GM12878 (cell line): Measurements from ENCODE around the gene FBXW8. TPM values are rescaled to one million over a fixed set of nuclear protein-coding genes. Genes with fewer than 3 reads are reported as not detected.

Experiments used
- ATAC-seq: fragments of 200-7000 bp; cut with Tn5 transposase; 3 replicates; pipeline ENCODE4 v1.9.1; 2020; ENCODE audit warnings: mild to moderate bottlenecking, moderate library complexity
- BruUV-seq: library from RNA; stranded (reverse); fragments of 400-500 nt; replicated peaks from 2 replicates; lab custom pipeline; 2021; lab: Mats Ljungman, UMichigan
- CTCF ChIA-PET: fragments of 300-600 bp; sonication (Branson Sonifier 250); formaldehyde crosslinking; extraction: SDS; loops from one replicate; lab custom pipeline; 2021; ENCODE audit warnings: inconsistent platforms; lab: Yijun Ruan, JAX
- POLR2A ChIA-PET: fragments of 350-600 bp; formaldehyde crosslinking; extraction: SDS; loops from one replicate; lab custom pipeline; 2021; ENCODE audit warnings: inconsistent platforms; lab: Charles Lee
- RAD21 ChIA-PET: fragments of 300-600 bp; sonication (Branson Sonifier 250); formaldehyde crosslinking; loops from one replicate; lab custom pipeline; 2023; ENCODE audit warnings: antibody characterized with exemption; ENCODE audit not compliant: unreplicated experiment; lab: Charles Lee
- SMC1A ChIA-PET: fragments of 300-600 bp; sonication (Branson Sonifier 250); formaldehyde crosslinking; loops from one replicate; lab custom pipeline; 2023; ENCODE audit not compliant: unreplicated experiment, uncharacterized antibody; lab: Charles Lee
- DNase-seq: peaks from one replicate; pipeline ENCODE4 v3.0.0-alpha.2; 2011; ENCODE audit warnings: low read depth, low spot score
- FAIRE-seq: peaks from 3 replicates; lab custom pipeline; 2011; peaks lifted over from hg19 to GRCh38; lab: Jason Lieb, UNC
- H2AFZ ChIP-seq: 2 replicates; pipeline ENCODE4 v1.6.0; 2011; ENCODE audit warnings: low read depth, low read length, control low read depth; ENCODE audit not compliant: control insufficient read depth
- H3K27ac ChIP-seq: 2 replicates; pipeline ENCODE4 v1.5.1; 2011; ENCODE audit warnings: control low read depth; ENCODE audit not compliant: control insufficient read depth, insufficient read depth
- H3K27me3 ChIP-seq, 2 experiments: replicated peaks in 1 of 2; 2 replicates each; pipeline versions ENCODE4 v1.6.0 to v1.6.1; 2011; ENCODE audit warnings: low read length in 1 of 2; ENCODE audit not compliant: control insufficient read depth in 2 of 2, insufficient read depth in 2 of 2
- H3K36me3 ChIP-seq, 2 experiments: 2 replicates each; pipeline ENCODE4 v1.5.1; 2011; ENCODE audit warnings: low read length in 1 of 2; ENCODE audit not compliant: control insufficient read depth in 2 of 2, insufficient read depth in 2 of 2
- H3K4me1 ChIP-seq: 2 replicates; pipeline ENCODE4 v1.6.1; 2011; ENCODE audit warnings: mild to moderate bottlenecking, low read length, moderate library complexity, mixed read lengths; ENCODE audit not compliant: control insufficient read depth, insufficient read depth
- H3K4me2 ChIP-seq: 2 replicates; pipeline ENCODE4 v1.6.0; 2011; ENCODE audit warnings: control low read depth; ENCODE audit not compliant: control insufficient read depth, insufficient read depth
- H3K4me3 ChIP-seq: fragments of 200-600 bp; sonication (generic); 2 replicates; pipeline ENCODE4 v1.5.1; 2016
- H3K79me2 ChIP-seq: 2 replicates; pipeline ENCODE4 v1.6.0; 2011; ENCODE audit warnings: low read length; ENCODE audit not compliant: control insufficient read depth, insufficient read depth
- H3K9ac ChIP-seq: 2 replicates; pipeline ENCODE4 v1.8.0; 2011; ENCODE audit warnings: low read length, control low read depth, mixed read lengths; ENCODE audit not compliant: control insufficient read depth, insufficient read depth
- H3K9me3 ChIP-seq: replicated peaks from 3 replicates; pipeline ENCODE4 v1.5.1; 2011; ENCODE audit warnings: mild to moderate bottlenecking, low read length; ENCODE audit not compliant: control insufficient read depth, insufficient read depth
- H4K20me1 ChIP-seq: 2 replicates; pipeline ENCODE4 v1.6.0; 2011; ENCODE audit not compliant: control insufficient read depth, insufficient read depth
- ATF2 ChIP-seq: IDR thresholded peaks from 2 replicates; pipeline ENCODE4 v1.6.1; 2012; ENCODE audit warnings: low read length, inconsistent platforms
- CBX3 ChIP-seq: fragments of 200-600 bp; sonication (generic); IDR thresholded peaks from 2 replicates; pipeline ENCODE4 v1.6.1; 2016; ENCODE audit warnings: low read depth, borderline replicate concordance
- CEBPB ChIP-seq, 2 experiments: fragments of 150-350 bp in 1 of 2; IDR thresholded peaks; 2 replicates each; pipeline ENCODE4 v1.6.1; 2012 to 2014; ENCODE audit warnings: low read depth in 2 of 2, low read length in 2 of 2, borderline replicate concordance in 1 of 2, inconsistent platforms in 1 of 2
- EP300 ChIP-seq, 2 experiments: fragments of 150-350 bp in 1 of 2; IDR thresholded peaks; 2 replicates each; pipeline ENCODE4 v1.6.1; 2011 to 2012; ENCODE audit warnings: low read depth in 2 of 2, low read length in 2 of 2, borderline replicate concordance in 1 of 2, improper control_type of control experiment in 1 of 2, inconsistent platforms in 1 of 2; ENCODE audit not compliant: control insufficient read depth in 1 of 2
- FOXM1 ChIP-seq: IDR thresholded peaks from 2 replicates; pipeline ENCODE4 v1.6.1; 2012; ENCODE audit warnings: low read depth, mild to moderate bottlenecking, inconsistent platforms, low read length, moderate library complexity
- IRF5 ChIP-seq: fragments of 450-650 bp; IDR thresholded peaks from 2 replicates; pipeline ENCODE4 v1.6.1; 2017; ENCODE audit warnings: borderline replicate concordance
- POLR2AphosphoS5 ChIP-seq: IDR thresholded peaks from 2 replicates; pipeline ENCODE4 v1.6.1; 2011; ENCODE audit warnings: mild to moderate bottlenecking, low read length, inconsistent platforms
- RBBP5 ChIP-seq: fragments of 200-600 bp; sonication (generic); conservative IDR thresholded peaks from 2 replicates; pipeline ENCODE4 v1.6.1; 2016
- SPI1 ChIP-seq: IDR thresholded peaks from 2 replicates; pipeline ENCODE4 v1.6.1; 2011; ENCODE audit warnings: low read depth, mild to moderate bottlenecking, low read length, moderate library complexity, borderline replicate concordance; ENCODE audit not compliant: insufficient read depth
- ZNF384 ChIP-seq: IDR thresholded peaks from 2 replicates; pipeline ENCODE4 v1.6.1; 2012; ENCODE audit warnings: low read depth, mild to moderate bottlenecking, low read length, improper control_type of control experiment, borderline replicate concordance
- ZNF622 ChIP-seq: fragments of 450-650 bp; IDR thresholded peaks from 2 replicates; pipeline ENCODE4 v1.6.1; 2017; ENCODE audit warnings: mild to moderate bottlenecking, inconsistent platforms
- WGBS: methylation state at CpG from one replicate; pipeline ENCODE4 v1.1.6; 2016; ENCODE audit warnings: low lambda C conversion rate; ENCODE audit not compliant: insufficient replicate concordance, insufficient coverage; ENCODE audit errors: missing lambda C conversion rate; 5-methylcytosine and 5-hydroxymethylcytosine counted together
- in situ Hi-C: fragments of 300-500 bp; cut with MboI; formaldehyde crosslinking; loops from 9 replicates; pipeline ENCODE4 v1.14.3; 2018; ENCODE audit warnings: mixed read lengths
- intact Hi-C: fragments of 100-400 bp; cut with micrococcal nuclease; formaldehyde crosslinking; loops from one replicate; pipeline ENCODE4 v1.14.2; 2022; ENCODE audit not compliant: unreplicated experiment
- polyA plus RNA-seq, 11 experiments: library from polyadenylated mRNA; depleted of rRNA in 4 of 11; unstranded in 6 of 11; stranded (reverse) in 5 of 11; fragments of >200 nt; fragmentation: Nextera tagmentation in 4 of 11; fragmentation: Illumina TruSeq in 1 of 11; extraction: Ambion mirVana in 4 of 11; extraction: Trizol in 1 of 11; gene quantifications; 1 replicate in 1 of 11; 2 replicates in 10 of 11; pipeline versions ENCODE4 v1.2.1 to v1.2.3, GENCODE V29; 2011 to 2016; ENCODE audit warnings: inconsistent platforms in 2 of 11, missing spikeins in 2 of 11, low read depth in 1 of 11
- total RNA-seq, 4 experiments: library from RNA; depleted of rRNA in 3 of 4; stranded (reverse); fragments of >200 nt in 3 of 4; fragmentation: Illumina TruSeq in 1 of 4; extraction: Trizol in 1 of 4; gene quantifications; 2 replicates each; pipeline versions ENCODE4 v1.2.1 to v1.2.3, GENCODE V29; 2013 to 2021
- TF ChIP-seq, protein P1 (sequence below): IDR thresholded peaks from 2 replicates; pipeline ENCODE4 v1.6.1; 2011; ENCODE audit warnings: low read depth, mild to moderate bottlenecking, low read length, moderate library complexity, borderline replicate concordance; ENCODE audit errors: extremely low read depth
- TF ChIP-seq, protein P2 (sequence below): fragments of 450-650 bp; IDR thresholded peaks from 2 replicates; pipeline ENCODE4 v1.6.1; 2017; ENCODE audit warnings: mild to moderate bottlenecking, moderate library complexity

FBXW8 gene
- total and polyA plus RNA-seq, 10 of the 15 experiments (the other 5 are each of a cell fraction or from before 2014, with no cell fraction given), result 0.49 to 7.5 (median 4.4) TPM

- ChIA-PET RAD21 (no interaction called here), SMC1A (no interaction called here), POLR2A (interaction anchor here (0.5 kb wide), 1 partner anchor 15 kb away, joined by 6 read pairs; no protein-coding TSS in a partner anchor), CTCF (no interaction called here)
- no TSS peak for BruUV-seq
- WGBS, result 71% methylated on average over 4 of the region's 4 CpGs
- no peaks in the 10 kb centered on the region for H3K9me3 ChIP-seq
- FAIRE-seq, result no peak
- H3K9ac ChIP-seq, result peak overlapping the region; percentile 69; the same call in 1 of the 2 replicates
- H3K36me3 ChIP-seq, result no peaks in the 10 kb centered on the region
- peak overlapping the region; percentile 82 for H2AFZ ChIP-seq
- peaks cover 1% of the 10 kb centered on the region for H3K79me2 ChIP-seq
- intact Hi-C loops, result loop anchor here (5.0 kb wide), 1 partner anchor 93 kb away; no protein-coding TSS in a partner anchor
- H3K27ac ChIP-seq, result no peak overlapping the region
- DNase-seq, result no peak
- no peaks in the 10 kb centered on the region; the same call in 1 of the 2 replicates for H3K4me1 ChIP-seq
- no peak for ATAC-seq
- H4K20me1 ChIP-seq, result no peaks in the 10 kb centered on the region
- in situ Hi-C loops, result no loop called here
- peak overlapping the region; percentile 71 for H3K4me3 ChIP-seq
- H3K4me2 ChIP-seq, result peak overlapping the region; percentile 66
- H3K27me3 ChIP-seq, result no peaks in the 10 kb centered on the region
- TF ChIP-seq ZNF384 (no peak), FOXM1 (no peak), ZNF622 (no peak), ATF2 (no peak), EP300 (IDR thresholded peaks at IDR 0.05; ENCODE audit: borderline replicate concordance in 1 of 2, control insufficient read depth in 1 of 2, low read depth in 2 of 2, low read length in 2 of 2) (no peak), IRF5 (no peak), CBX3 (no peak), CEBPB (IDR thresholded peaks at IDR 0.05; ENCODE audit: borderline replicate concordance in 1 of 2, low read depth in 2 of 2, low read length in 2 of 2) (no peak), POLR2AphosphoS5 (no peak), SPI1 (no peak), RBBP5 (no peak)
- TF ChIP-seq, protein P1, sequence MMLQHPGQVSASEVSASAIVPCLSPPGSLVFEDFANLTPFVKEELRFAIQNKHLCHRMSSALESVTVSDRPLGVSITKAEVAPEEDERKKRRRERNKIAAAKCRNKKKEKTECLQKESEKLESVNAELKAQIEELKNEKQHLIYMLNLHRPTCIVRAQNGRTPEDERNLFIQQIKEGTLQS, result no peak
- TF ChIP-seq, protein P2, sequence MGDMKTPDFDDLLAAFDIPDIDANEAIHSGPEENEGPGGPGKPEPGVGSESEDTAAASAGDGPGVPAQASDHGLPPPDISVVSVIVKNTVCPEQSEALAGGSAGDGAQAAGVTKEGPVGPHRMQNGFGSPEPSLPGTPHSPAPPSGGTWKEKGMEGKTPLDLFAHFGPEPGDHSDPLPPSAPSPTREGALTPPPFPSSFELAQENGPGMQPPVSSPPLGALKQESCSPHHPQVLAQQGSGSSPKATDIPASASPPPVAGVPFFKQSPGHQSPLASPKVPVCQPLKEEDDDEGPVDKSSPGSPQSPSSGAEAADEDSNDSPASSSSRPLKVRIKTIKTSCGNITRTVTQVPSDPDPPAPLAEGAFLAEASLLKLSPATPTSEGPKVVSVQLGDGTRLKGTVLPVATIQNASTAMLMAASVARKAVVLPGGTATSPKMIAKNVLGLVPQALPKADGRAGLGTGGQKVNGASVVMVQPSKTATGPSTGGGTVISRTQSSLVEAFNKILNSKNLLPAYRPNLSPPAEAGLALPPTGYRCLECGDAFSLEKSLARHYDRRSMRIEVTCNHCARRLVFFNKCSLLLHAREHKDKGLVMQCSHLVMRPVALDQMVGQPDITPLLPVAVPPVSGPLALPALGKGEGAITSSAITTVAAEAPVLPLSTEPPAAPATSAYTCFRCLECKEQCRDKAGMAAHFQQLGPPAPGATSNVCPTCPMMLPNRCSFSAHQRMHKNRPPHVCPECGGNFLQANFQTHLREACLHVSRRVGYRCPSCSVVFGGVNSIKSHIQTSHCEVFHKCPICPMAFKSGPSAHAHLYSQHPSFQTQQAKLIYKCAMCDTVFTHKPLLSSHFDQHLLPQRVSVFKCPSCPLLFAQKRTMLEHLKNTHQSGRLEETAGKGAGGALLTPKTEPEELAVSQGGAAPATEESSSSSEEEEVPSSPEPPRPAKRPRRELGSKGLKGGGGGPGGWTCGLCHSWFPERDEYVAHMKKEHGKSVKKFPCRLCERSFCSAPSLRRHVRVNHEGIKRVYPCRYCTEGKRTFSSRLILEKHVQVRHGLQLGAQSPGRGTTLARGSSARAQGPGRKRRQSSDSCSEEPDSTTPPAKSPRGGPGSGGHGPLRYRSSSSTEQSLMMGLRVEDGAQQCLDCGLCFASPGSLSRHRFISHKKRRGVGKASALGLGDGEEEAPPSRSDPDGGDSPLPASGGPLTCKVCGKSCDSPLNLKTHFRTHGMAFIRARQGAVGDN, result no peak
Measured at GRCh38 chr12:116910280-116910644, 488 bp upstream of the FBXW8 start.
